ENCODE data around the gene NTRK1. TPM values are rescaled to one million over a fixed set of nuclear protein-coding genes. Genes with fewer than 3 reads are reported as not detected.

Gene NTRK1
- total and polyA plus RNA-seq, 4 donors = 0.13 to 0.17 (median 0.14) TPM

GRCh38 chr1:156928043-156928602, 67.5 kb downstream of the NTRK1 start (continued):
- TF ChIP-seq GABPA (IDR thresholded peaks at IDR 0.05 in 1 of 2, conservative IDR thresholded peaks at IDR 0.05 in 1 of 2) = no peak
- TF ChIP-seq CTCF (IDR thresholded peaks at IDR 0.05; ENCODE audit: low read depth, low read length, missing input control) = no peak

GRCh38 chr1:156929596-156930238, 69.1 kb downstream of the NTRK1 start:
- TF ChIP-seq RAD21 (IDR thresholded peaks at IDR 0.05) (no peak), RXRA (IDR thresholded peaks at IDR 0.05) (no peak), HNF4G (IDR thresholded peaks at IDR 0.05) (no peak), HNF4A (conservative IDR thresholded peaks at IDR 0.05) (no peak), TAF1 (conservative IDR thresholded peaks at IDR 0.05) (no peak), NR2F2 (IDR thresholded peaks at IDR 0.05) (no peak), SP1 (IDR thresholded peaks at IDR 0.05) (no peak), JUND (IDR thresholded peaks at IDR 0.05) (no peak), CTCF (IDR thresholded peaks at IDR 0.05; ENCODE audit: low read depth, low read length, missing input control) (no peak), ATF3 (IDR thresholded peaks at IDR 0.05) (no peak), YY1 (IDR thresholded peaks at IDR 0.05) (no peak), GABPA (IDR thresholded peaks at IDR 0.05 in 1 of 2, conservative IDR thresholded peaks at IDR 0.05 in 1 of 2) (no peak)
- TF ChIP-seq, protein P1, sequence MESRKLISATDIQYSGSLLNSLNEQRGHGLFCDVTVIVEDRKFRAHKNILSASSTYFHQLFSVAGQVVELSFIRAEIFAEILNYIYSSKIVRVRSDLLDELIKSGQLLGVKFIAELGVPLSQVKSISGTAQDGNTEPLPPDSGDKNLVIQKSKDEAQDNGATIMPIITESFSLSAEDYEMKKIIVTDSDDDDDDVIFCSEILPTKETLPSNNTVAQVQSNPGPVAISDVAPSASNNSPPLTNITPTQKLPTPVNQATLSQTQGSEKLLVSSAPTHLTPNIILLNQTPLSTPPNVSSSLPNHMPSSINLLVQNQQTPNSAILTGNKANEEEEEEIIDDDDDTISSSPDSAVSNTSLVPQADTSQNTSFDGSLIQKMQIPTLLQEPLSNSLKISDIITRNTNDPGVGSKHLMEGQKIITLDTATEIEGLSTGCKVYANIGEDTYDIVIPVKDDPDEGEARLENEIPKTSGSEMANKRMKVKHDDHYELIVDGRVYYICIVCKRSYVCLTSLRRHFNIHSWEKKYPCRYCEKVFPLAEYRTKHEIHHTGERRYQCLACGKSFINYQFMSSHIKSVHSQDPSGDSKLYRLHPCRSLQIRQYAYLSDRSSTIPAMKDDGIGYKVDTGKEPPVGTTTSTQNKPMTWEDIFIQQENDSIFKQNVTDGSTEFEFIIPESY (IDR thresholded peaks at IDR 0.05) = no peak
- TF ChIP-seq, protein P2, sequence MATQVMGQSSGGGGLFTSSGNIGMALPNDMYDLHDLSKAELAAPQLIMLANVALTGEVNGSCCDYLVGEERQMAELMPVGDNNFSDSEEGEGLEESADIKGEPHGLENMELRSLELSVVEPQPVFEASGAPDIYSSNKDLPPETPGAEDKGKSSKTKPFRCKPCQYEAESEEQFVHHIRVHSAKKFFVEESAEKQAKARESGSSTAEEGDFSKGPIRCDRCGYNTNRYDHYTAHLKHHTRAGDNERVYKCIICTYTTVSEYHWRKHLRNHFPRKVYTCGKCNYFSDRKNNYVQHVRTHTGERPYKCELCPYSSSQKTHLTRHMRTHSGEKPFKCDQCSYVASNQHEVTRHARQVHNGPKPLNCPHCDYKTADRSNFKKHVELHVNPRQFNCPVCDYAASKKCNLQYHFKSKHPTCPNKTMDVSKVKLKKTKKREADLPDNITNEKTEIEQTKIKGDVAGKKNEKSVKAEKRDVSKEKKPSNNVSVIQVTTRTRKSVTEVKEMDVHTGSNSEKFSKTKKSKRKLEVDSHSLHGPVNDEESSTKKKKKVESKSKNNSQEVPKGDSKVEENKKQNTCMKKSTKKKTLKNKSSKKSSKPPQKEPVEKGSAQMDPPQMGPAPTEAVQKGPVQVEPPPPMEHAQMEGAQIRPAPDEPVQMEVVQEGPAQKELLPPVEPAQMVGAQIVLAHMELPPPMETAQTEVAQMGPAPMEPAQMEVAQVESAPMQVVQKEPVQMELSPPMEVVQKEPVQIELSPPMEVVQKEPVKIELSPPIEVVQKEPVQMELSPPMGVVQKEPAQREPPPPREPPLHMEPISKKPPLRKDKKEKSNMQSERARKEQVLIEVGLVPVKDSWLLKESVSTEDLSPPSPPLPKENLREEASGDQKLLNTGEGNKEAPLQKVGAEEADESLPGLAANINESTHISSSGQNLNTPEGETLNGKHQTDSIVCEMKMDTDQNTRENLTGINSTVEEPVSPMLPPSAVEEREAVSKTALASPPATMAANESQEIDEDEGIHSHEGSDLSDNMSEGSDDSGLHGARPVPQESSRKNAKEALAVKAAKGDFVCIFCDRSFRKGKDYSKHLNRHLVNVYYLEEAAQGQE (IDR thresholded peaks at IDR 0.05) = no peak
- TF ChIP-seq, protein P3, sequence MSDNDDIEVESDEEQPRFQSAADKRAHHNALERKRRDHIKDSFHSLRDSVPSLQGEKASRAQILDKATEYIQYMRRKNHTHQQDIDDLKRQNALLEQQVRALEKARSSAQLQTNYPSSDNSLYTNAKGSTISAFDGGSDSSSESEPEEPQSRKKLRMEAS (IDR thresholded peaks at IDR 0.05) = no peak
- WGBS = 59% methylated on average over 6 of the region's 6 CpGs
- H3K9me3 ChIP-seq (ENCODE audit: control insufficient read depth in 4 of 4, low read length in 3 of 4) = no peaks in the 10 kb centered on the region
- no peak overlapping the region for H3K9ac ChIP-seq (ENCODE audit: low read depth in 1 of 2, low read length in 2 of 2)
- no peak for DNase-seq (ENCODE audit: low spot score)
- no peaks in the 10 kb centered on the region for H3K36me3 ChIP-seq (ENCODE audit: control insufficient read depth in 4 of 4, insufficient read depth in 3 of 4, low read depth in 1 of 4, low read length in 3 of 4)
- H3K4me3 ChIP-seq (ENCODE audit: low read depth in 1 of 3, low read length in 3 of 3) = no peak overlapping the region
- peaks cover 0 to 15% (median 4%) of the 10 kb centered on the region in 4 donors for H3K27me3 ChIP-seq (ENCODE audit: control insufficient read depth in 4 of 4, insufficient read depth in 4 of 4, low read length in 3 of 4)
- H3K4me1 ChIP-seq (ENCODE audit: control insufficient read depth in 4 of 4, insufficient read depth in 4 of 4, low read length in 3 of 4) = peaks cover 5 to 11% (median 5%) of the 10 kb centered on the region in 4 donors
- H3K27ac ChIP-seq (ENCODE audit: low read depth in 1 of 2, low read length in 2 of 2) = no peak overlapping the region

All from liver (tissue), 9 donors.